NOMO-1 (cell line): Measurements from ENCODE around the gene FAM169A.
A peak's percentile ranks its signal among the peaks of the same experiment; 100 is the strongest.
"Not testable (repeated sequence)": the region's sequence is repeated elsewhere in the genome, so short reads cannot be mapped to it uniquely, and the experiment has no call there.

Experiments
- DNase-seq, 2 experiments: peaks; one replicate each; lab custom pipeline; 2025; ENCODE audit not compliant: unreplicated experiment in 2 of 2; lab: John Stamatoyannopoulos, UW

FAM169A gene

GRCh38 chr5:74870299-74871067 is 4.3 kb upstream of the FAM169A start:
- no peak for DNase-seq

GRCh38 chr5:74869414-74869813 is 3.2 kb upstream of the FAM169A start:
- DNase-seq = not testable (repeated sequence)

GRCh38 chr5:74866596-74867162 is 492 bp upstream of the FAM169A start:
- no peak for DNase-seq

GRCh38 chr5:74865256-74865803 is 857 bp downstream of the FAM169A start:
- no peak for DNase-seq

GRCh38 chr5:74864823-74865222 is 1.4 kb downstream of the FAM169A start:
- DNase-seq = no peak

- no peak for DNase-seq
Measured at GRCh38 chr5:74863726-74864125, 2.5 kb downstream of the FAM169A start.

- no peak for DNase-seq
Measured at GRCh38 chr5:74862221-74862620, 4.0 kb downstream of the FAM169A start.

GRCh38 chr5:74856975-74857374 is 9.2 kb downstream of the FAM169A start:
- not testable (repeated sequence) for DNase-seq

GRCh38 chr5:74853256-74853655 is 12.9 kb downstream of the FAM169A start:
- no peak for DNase-seq

GRCh38 chr5:74851684-74852353 is 14.4 kb downstream of the FAM169A start:
- peak; percentile 49 to 59 for DNase-seq

GRCh38 chr5:74850789-74851425 is 15.3 kb downstream of the FAM169A start:
- DNase-seq = peak; percentile 3 to 18

GRCh38 chr5:74850030-74850429 is 16.2 kb downstream of the FAM169A start:
- DNase-seq = no peak

- DNase-seq = no peak
Measured at GRCh38 chr5:74848553-74849025, 17.6 kb downstream of the FAM169A start.

- DNase-seq = no peak
Measured at GRCh38 chr5:74839229-74839628, 27.0 kb downstream of the FAM169A start.

GRCh38 chr5:74838262-74838661 is 27.9 kb downstream of the FAM169A start:
- no peak for DNase-seq

GRCh38 chr5:74837115-74837514 is 29.1 kb downstream of the FAM169A start:
- no peak for DNase-seq

GRCh38 chr5:74833537-74834266 is 32.5 kb downstream of the FAM169A start:
- no peak for DNase-seq

GRCh38 chr5:74829413-74829812 is 36.8 kb downstream of the FAM169A start:
- DNase-seq = no peak

GRCh38 chr5:74822288-74822687 is 43.9 kb downstream of the FAM169A start:
- DNase-seq = no peak

- DNase-seq = no peak
Measured at GRCh38 chr5:74816875-74817274, 49.3 kb downstream of the FAM169A start.
